Hepatocyte (in vitro differentiated cells): Measurements from ENCODE around the gene PRR36. TPM values are rescaled to one million over a fixed set of nuclear protein-coding genes. Genes with fewer than 3 reads are reported as not detected.

Experiments
- DNase-seq: peaks from one replicate; pipeline ENCODE4 v3.0.0-alpha.2; 2016; ENCODE audit warnings: low spot score
- H2AFZ ChIP-seq: fragments of 200-600 bp; sonication (generic); 2 replicates; pipeline ENCODE4 v1.6.0; 2016; ENCODE audit warnings: antibody characterized with exemption, mild to moderate bottlenecking
- H3K27ac ChIP-seq: fragments of 200-600 bp; sonication (generic); 2 replicates; pipeline ENCODE4 v1.5.1; 2016; ENCODE audit warnings: mild to moderate bottlenecking
- H3K27me3 ChIP-seq: fragments of 200-600 bp; sonication (generic); 2 replicates; pipeline ENCODE4 v1.6.1; 2016
- H3K36me3 ChIP-seq: fragments of 200-600 bp; sonication (generic); replicated peaks from 2 replicates; pipeline ENCODE4 v1.5.1; 2016; ENCODE audit warnings: low read depth; ENCODE audit not compliant: insufficient read depth
- H3K4me1 ChIP-seq: fragments of 200-600 bp; sonication (generic); 2 replicates; pipeline ENCODE4 v1.5.1; 2016; ENCODE audit warnings: mild to moderate bottlenecking, moderate library complexity; ENCODE audit not compliant: insufficient read depth
- H3K4me2 ChIP-seq: fragments of 200-600 bp; sonication (generic); 2 replicates; pipeline ENCODE4 v1.6.0; 2016
- H3K4me3 ChIP-seq: fragments of 200-600 bp; sonication (generic); 2 replicates; pipeline ENCODE4 v1.5.1; 2016; ENCODE audit warnings: mild to moderate bottlenecking
- H3K79me2 ChIP-seq: fragments of 200-600 bp; sonication (generic); 2 replicates; pipeline ENCODE4 v1.6.0; 2017; ENCODE audit warnings: mild to moderate bottlenecking
- H3K9me2 ChIP-seq: fragments of 200-600 bp; sonication (generic); replicated peaks from 2 replicates; pipeline ENCODE4 v1.6.0; 2017; ENCODE audit warnings: mild to moderate bottlenecking; ENCODE audit not compliant: insufficient read depth
- H3K9me3 ChIP-seq: fragments of 200-600 bp; sonication (generic); 2 replicates; pipeline ENCODE4 v1.5.1; 2016; ENCODE audit warnings: low read depth, mild to moderate bottlenecking
- H4K20me1 ChIP-seq: fragments of 200-600 bp; sonication (generic); 2 replicates; pipeline ENCODE4 v1.6.0; 2016; ENCODE audit warnings: mild to moderate bottlenecking; ENCODE audit not compliant: insufficient read depth, poor library complexity, severe bottlenecking
- CTCF ChIP-seq: fragments of 200-600 bp; sonication (generic); IDR thresholded peaks from 2 replicates; pipeline ENCODE4 v1.5.1; 2016; ENCODE audit warnings: antibody characterized with exemption, mild to moderate bottlenecking; ENCODE audit not compliant: poor library complexity
- EZH2 ChIP-seq: fragments of 200-600 bp; sonication (generic); IDR thresholded peaks from 2 replicates; pipeline ENCODE4 v1.6.1; 2016; ENCODE audit warnings: antibody characterized with exemption, mild to moderate bottlenecking, borderline replicate concordance
- EZH2phosphoT487 ChIP-seq: fragments of 200-600 bp; sonication (generic); IDR thresholded peaks from one replicate; pipeline ENCODE4 v1.6.1; 2018; ENCODE audit warnings: antibody characterized with exemption, mild to moderate bottlenecking, low read depth, moderate library complexity; ENCODE audit not compliant: unreplicated experiment, severe bottlenecking
- WGBS: methylation state at CpG from one replicate; pipeline ENCODE4 v1.1.6; 2016; ENCODE audit warnings: low lambda C conversion rate; ENCODE audit errors: missing lambda C conversion rate; 5-methylcytosine and 5-hydroxymethylcytosine counted together
- polyA plus RNA-seq: library from polyadenylated mRNA; unstranded; fragments of >200 nt; fragmentation: Nextera tagmentation; extraction: Ambion mirVana; gene quantifications from 2 replicates; pipeline ENCODE4 v1.2.1, GENCODE V29; 2016
- total RNA-seq: library from RNA; depleted of rRNA; stranded (reverse); fragments of >200 nt; gene quantifications from 2 replicates; pipeline ENCODE4 v1.2.3, GENCODE V29; 2014

Gene PRR36
- total and polyA plus RNA-seq, 2 experiments from 2014 or later: 1.00 to 2.5 TPM

GRCh38 chr19:7900931-7901330, 26.7 kb upstream of the PRR36 start:
- TF ChIP-seq EZH2 (no peak), CTCF (no peak), EZH2phosphoT487 (no peak)
- Histone ChIP-seq H3K27me3 (no peaks in the 10 kb centered on the region), H3K4me2 (no peak overlapping the region), H3K9me2 (no peaks in the 10 kb centered on the region), H2AFZ (no peak overlapping the region), H3K27ac (no peak overlapping the region), H3K9me3 (no peaks in the 10 kb centered on the region), H4K20me1 (peaks cover 19% of the 10 kb centered on the region), H3K4me1 (peaks cover 20% of the 10 kb centered on the region), H3K36me3 (no peaks in the 10 kb centered on the region), H3K79me2 (peaks cover 25% of the 10 kb centered on the region), H3K4me3 (no peak overlapping the region)
- no peak for DNase-seq
- 92% methylated on average over 3 of the region's 3 CpGs for WGBS

GRCh38 chr19:7900401-7900870, 26.2 kb upstream of the PRR36 start:
- Histone ChIP-seq H2AFZ (no peak overlapping the region), H4K20me1 (peaks cover 14% of the 10 kb centered on the region), H3K4me3 (no peak overlapping the region), H3K27me3 (no peaks in the 10 kb centered on the region), H3K9me2 (no peaks in the 10 kb centered on the region), H3K79me2 (peaks cover 20% of the 10 kb centered on the region), H3K4me2 (no peak overlapping the region), H3K9me3 (no peaks in the 10 kb centered on the region), H3K36me3 (no peaks in the 10 kb centered on the region), H3K27ac (no peak overlapping the region), H3K4me1 (peaks cover 19% of the 10 kb centered on the region)
- no peak for DNase-seq
- no peak for TF ChIP-seq CTCF
- TF ChIP-seq EZH2: no peak
- no peak for TF ChIP-seq EZH2phosphoT487
- 94% methylated on average over 21 of the region's 21 CpGs for WGBS

- H3K36me3 ChIP-seq: no peaks in the 10 kb centered on the region
- H3K27me3 ChIP-seq: no peaks in the 10 kb centered on the region
- 96% methylated on average over 32 of the region's 34 CpGs for WGBS
- no peaks in the 10 kb centered on the region for H3K9me2 ChIP-seq
- peaks cover 13% of the 10 kb centered on the region for H3K4me1 ChIP-seq
- no peaks in the 10 kb centered on the region for H3K9me3 ChIP-seq
- no peak overlapping the region for H2AFZ ChIP-seq
- peaks cover 8% of the 10 kb centered on the region for H4K20me1 ChIP-seq
- H3K4me2 ChIP-seq: no peak overlapping the region
- H3K79me2 ChIP-seq: peaks cover 14% of the 10 kb centered on the region
- DNase-seq: no peak
- H3K27ac ChIP-seq: no peak overlapping the region
- H3K4me3 ChIP-seq: no peak overlapping the region
- TF ChIP-seq CTCF: no peak
- TF ChIP-seq EZH2: no peak
- no peak for TF ChIP-seq EZH2phosphoT487
Measured at GRCh38 chr19:7899751-7900378, 25.7 kb upstream of the PRR36 start.
